DOHH2 (cell line): ENCODE measurements around the gene RRP1.

Source experiments
- CTCF ChIP-seq: fragments of 200-600 bp; sonication (generic); IDR thresholded peaks from one replicate; pipeline ENCODE4 v1.5.1; 2014; ENCODE audit warnings: antibody characterized with exemption, mild to moderate bottlenecking, low read depth, low read length; ENCODE audit not compliant: poor library complexity, severe bottlenecking
- EZH2phosphoT487 ChIP-seq: fragments of 200-600 bp; sonication (generic); IDR thresholded peaks from 2 replicates; pipeline ENCODE4 v1.6.1; 2017; ENCODE audit warnings: borderline replicate concordance, mild to moderate bottlenecking, antibody characterized with exemption, low read length, moderate library complexity, mixed read lengths

GRCh38 chr21:43766734-43767497 lies 22.5 kb upstream of the RRP1 start:
- TF ChIP-seq CTCF, result no peak
- TF ChIP-seq EZH2phosphoT487, result no peak
